H1 (cell line): Measurements from ENCODE around the gene ACVR2B. TPM values are rescaled to one million over a fixed set of nuclear protein-coding genes. Genes with fewer than 3 reads are reported as not detected.

Experiments used
- CTCF ChIA-PET: fragments of 300-600 bp; sonication (Branson Sonifier 250); formaldehyde crosslinking; loops from one replicate; lab custom pipeline; 2021; ENCODE audit not compliant: partially characterized antibody; lab: Charles Lee
- POLR2A ChIA-PET: fragments of 300-600 bp; sonication (Branson Sonifier 250); formaldehyde crosslinking; loops from one replicate; lab custom pipeline; 2021; ENCODE audit warnings: inconsistent platforms; ENCODE audit not compliant: partially characterized antibody; lab: Charles Lee
- DNase-seq, 2 experiments: peaks; one replicate each; pipeline versions ENCODE4 v3.0.0 to v3.0.0-alpha.2; 2010 to 2022; ENCODE audit warnings: low spot score in 2 of 2, low read depth in 1 of 2, mixed read lengths in 1 of 2
- FAIRE-seq: peaks from 2 replicates; lab custom pipeline; 2011; peaks lifted over from hg19 to GRCh38; lab: Jason Lieb, UNC
- H2AFZ ChIP-seq: 2 replicates; pipeline ENCODE4 v1.8.1; 2012; ENCODE audit warnings: low read length, inconsistent platforms
- H2AK5ac ChIP-seq: 2 replicates; pipeline ENCODE4 v1.6.1; 2013; ENCODE audit warnings: low read depth, low read length
- H2BK120ac ChIP-seq: replicated peaks from 2 replicates; pipeline ENCODE3; 2013; ENCODE audit warnings: low read depth, low read length, inconsistent platforms
- H2BK12ac ChIP-seq: 2 replicates; pipeline ENCODE4 v1.6.1; 2013; ENCODE audit warnings: low read depth, low read length
- H2BK15ac ChIP-seq: 2 replicates; pipeline ENCODE4 v1.6.1; 2013; ENCODE audit warnings: low read length
- H2BK20ac ChIP-seq: 2 replicates; pipeline ENCODE4 v1.6.1; 2013; ENCODE audit warnings: low read length
- H2BK5ac ChIP-seq: 2 replicates; pipeline ENCODE4 v1.6.1; 2013; ENCODE audit warnings: low read depth, low read length
- H3K14ac ChIP-seq: 2 replicates; pipeline ENCODE4 v1.6.1; 2013; ENCODE audit warnings: inconsistent platforms; ENCODE audit not compliant: insufficient read length
- H3K18ac ChIP-seq: 2 replicates; pipeline ENCODE4 v1.6.1; 2013; ENCODE audit warnings: low read length; ENCODE audit errors: extremely low read depth
- H3K23ac ChIP-seq: 2 replicates; pipeline ENCODE4 v1.6.1; 2013; ENCODE audit warnings: inconsistent platforms; ENCODE audit not compliant: insufficient read length
- H3K23me2 ChIP-seq: 2 replicates; pipeline ENCODE4 v1.6.1; 2013; ENCODE audit warnings: low read depth, low read length
- H3K27ac ChIP-seq: 2 replicates; pipeline ENCODE4 v1.6.1; 2011; ENCODE audit warnings: low read depth, low read length, inconsistent platforms
- H3K27me3 ChIP-seq, 4 experiments: replicated peaks in 1 of 4; 1 replicate in 1 of 4; 2 replicates in 3 of 4; pipeline versions ENCODE4 v1.6.1 to v1.8.1; 2011 to 2013; ENCODE audit warnings: low read length in 3 of 4, mild to moderate bottlenecking in 3 of 4, inconsistent platforms in 2 of 4, mixed read lengths in 2 of 4, moderate library complexity in 1 of 4; ENCODE audit not compliant: control insufficient read depth in 3 of 4, insufficient read depth in 3 of 4; ENCODE audit errors: extremely low read depth in 1 of 4
- H3K36me3 ChIP-seq, 4 experiments: 2 replicates each; pipeline versions ENCODE4 v1.6.1 to v1.8.1; 2011 to 2013; ENCODE audit warnings: mild to moderate bottlenecking in 4 of 4, low read length in 3 of 4, moderate library complexity in 2 of 4, control low read depth in 1 of 4, inconsistent platforms in 1 of 4; ENCODE audit not compliant: insufficient read depth in 4 of 4, control insufficient read depth in 2 of 4
- H3K4ac ChIP-seq: replicated peaks from 2 replicates; pipeline ENCODE3; 2013; ENCODE audit warnings: low read length, low read depth, mixed read lengths, inconsistent platforms; ENCODE audit not compliant: insufficient read length
- H3K4me1 ChIP-seq, 4 experiments: replicated peaks in 1 of 4; 1 replicate in 1 of 4; 2 replicates in 3 of 4; pipeline versions ENCODE4 v1.6.1 to v1.8.1; 2011 to 2013; ENCODE audit warnings: low read length in 3 of 4, inconsistent platforms in 2 of 4, mixed read lengths in 1 of 4; ENCODE audit not compliant: insufficient read depth in 4 of 4, control insufficient read depth in 3 of 4
- H3K4me2 ChIP-seq, 2 experiments: 2 replicates each; pipeline versions ENCODE4 v1.6.1 to v1.8.1; 2011 to 2013; ENCODE audit warnings: low read depth in 2 of 2, low read length in 2 of 2, control low read depth in 1 of 2, inconsistent platforms in 1 of 2, mild to moderate bottlenecking in 1 of 2; ENCODE audit not compliant: insufficient read depth in 1 of 2
- H3K4me3 ChIP-seq, 4 experiments: fragments of 200-600, 300-600 bp in 1 of 4; sonication (generic), shearing (Covaris generic), sonication (Bioruptor Twin) in 1 of 4; 2 replicates each; pipeline versions ENCODE4 v1.5.1 to v1.8.1; 2011 to 2016; ENCODE audit warnings: low read length in 4 of 4, low read depth in 3 of 4, control low read depth in 2 of 4, inconsistent platforms in 2 of 4, mild to moderate bottlenecking in 2 of 4, mixed read lengths in 1 of 4, moderate library complexity in 1 of 4; ENCODE audit not compliant: insufficient read depth in 2 of 4; ENCODE audit errors: extremely low read depth in 1 of 4
- H3K56ac ChIP-seq: replicated peaks from 2 replicates; pipeline ENCODE3; 2013; ENCODE audit warnings: low read depth, mild to moderate bottlenecking, mixed read lengths, low read length, inconsistent platforms; ENCODE audit not compliant: insufficient read length
- H3K79me1 ChIP-seq: 2 replicates; pipeline ENCODE4 v1.6.1; 2013; ENCODE audit warnings: low read depth, low read length, control low read depth
- H3K79me2 ChIP-seq, 2 experiments: 2 replicates each; pipeline versions ENCODE4 v1.6.1 to v1.8.1; 2012 to 2013; ENCODE audit warnings: low read length in 2 of 2, mild to moderate bottlenecking in 2 of 2, inconsistent platforms in 1 of 2; ENCODE audit not compliant: insufficient read depth in 2 of 2, control insufficient read depth in 1 of 2
- H3K9ac ChIP-seq, 4 experiments: replicated peaks in 1 of 4; 1 replicate in 1 of 4; 2 replicates in 3 of 4; pipeline versions ENCODE4 v1.6.1 to v1.8.1; 2011 to 2013; ENCODE audit warnings: low read depth in 3 of 4, low read length in 3 of 4, control low read depth in 2 of 4, mild to moderate bottlenecking in 2 of 4, moderate library complexity in 2 of 4, inconsistent platforms in 1 of 4; ENCODE audit errors: extremely low read depth in 1 of 4
- H3K9me3 ChIP-seq, 2 experiments: 2 replicates each; pipeline versions ENCODE4 v1.6.1 to v1.8.1; 2012 to 2013; ENCODE audit warnings: mild to moderate bottlenecking in 2 of 2, moderate library complexity in 2 of 2, control low read depth in 1 of 2, inconsistent platforms in 1 of 2, low read depth in 1 of 2, low read length in 1 of 2, mixed read lengths in 1 of 2; ENCODE audit not compliant: insufficient read depth in 2 of 2
- H4K20me1 ChIP-seq, 2 experiments: replicated peaks in 1 of 2; 2 replicates each; pipeline versions ENCODE3 to v1.8.1; 2011 to 2013; ENCODE audit warnings: inconsistent platforms in 2 of 2, low read length in 2 of 2, mild to moderate bottlenecking in 1 of 2; ENCODE audit not compliant: insufficient read depth in 2 of 2, control insufficient read depth in 1 of 2
- H4K5ac ChIP-seq: 2 replicates; pipeline ENCODE4 v1.6.1; 2013; ENCODE audit warnings: low read length, low read depth, mixed read lengths, inconsistent platforms; ENCODE audit not compliant: insufficient read length
- H4K8ac ChIP-seq: 2 replicates; pipeline ENCODE4 v1.8.0; 2013; ENCODE audit warnings: mild to moderate bottlenecking, moderate library complexity, low read length, inconsistent platforms; ENCODE audit not compliant: insufficient read depth; ENCODE audit errors: extremely low read depth
- H4K91ac ChIP-seq: replicated peaks from 2 replicates; pipeline ENCODE3; 2013; ENCODE audit warnings: low read length, mixed read lengths, inconsistent platforms; ENCODE audit not compliant: insufficient read length
- CTBP2 ChIP-seq: IDR thresholded peaks from 2 replicates; pipeline ENCODE4 v1.7.0; 2011; ENCODE audit warnings: borderline replicate concordance, mild to moderate bottlenecking, moderate library complexity, mixed read lengths, low read length; ENCODE audit not compliant: insufficient read depth, insufficient read length
- EGR1 ChIP-seq: IDR thresholded peaks from 2 replicates; pipeline ENCODE4 v1.6.1; 2011; ENCODE audit warnings: low read depth, low read length, borderline replicate concordance
- KDM4A ChIP-seq: IDR thresholded peaks from one replicate; pipeline ENCODE4 v1.7.1; 2012; ENCODE audit warnings: low read depth, mild to moderate bottlenecking, moderate library complexity, low read length, inconsistent platforms; ENCODE audit not compliant: severe bottlenecking
- POLR2AphosphoS5 ChIP-seq: IDR thresholded peaks from 2 replicates; pipeline ENCODE4 v1.6.1; 2011; ENCODE audit warnings: low read depth, low read length
- RAD21 ChIP-seq, 2 experiments: IDR thresholded peaks in 1 of 2; conservative IDR thresholded peaks in 1 of 2; 2 replicates each; pipeline ENCODE4 v1.6.1; 2011; ENCODE audit warnings: low read depth in 2 of 2, low read length in 2 of 2, improper control_type of control experiment in 1 of 2, inconsistent platforms in 1 of 2, mild to moderate bottlenecking in 1 of 2, moderate library complexity in 1 of 2
- SUZ12 ChIP-seq: fragments of 200-600 bp; sonication (generic); IDR thresholded peaks from 2 replicates; pipeline ENCODE4 v1.6.1; 2012; ENCODE audit warnings: mild to moderate bottlenecking, inconsistent platforms, low read length, moderate library complexity, mixed read lengths
- WGBS, 2 experiments: shearing (Covaris generic) in 1 of 2; methylation state at CpG; one replicate each; pipeline versions ENCODE4 v1.1.6 to v1.1.7; 2013 to 2015; ENCODE audit warnings: low lambda C conversion rate in 2 of 2, mixed read lengths in 2 of 2, inconsistent platforms in 1 of 2, low coverage in 1 of 2, missing lambda C conversion rate in 1 of 2; ENCODE audit not compliant: insufficient replicate concordance in 2 of 2, insufficient coverage in 1 of 2, insufficient read length in 1 of 2; ENCODE audit errors: extremely low coverage in 1 of 2, missing lambda C conversion rate in 1 of 2; 5-methylcytosine and 5-hydroxymethylcytosine counted together
- long read RNA-seq, 2 experiments: library from RNA in 1 of 2; library from capped mRNA in 1 of 2; stranded (forward); transcript quantifications; one replicate each; pipeline ENCODE4 v2.0.0, GENCODE V29; 2021; ENCODE audit warnings: inconsistent platforms in 1 of 2
- polyA minus RNA-seq, 3 experiments: library from RNA; depleted of rRNA, polyadenylated mRNA; stranded (reverse); fragments of >200 nt; gene quantifications; 1 replicate in 2 of 3; 2 replicates in 1 of 3; pipeline ENCODE4 v1.2.3, GENCODE V29; 2011
- polyA plus RNA-seq, 7 experiments: library from polyadenylated mRNA; depleted of rRNA in 3 of 7; stranded (reverse) in 5 of 7; unstranded in 2 of 7; fragments of >200 nt in 5 of 7; fragments of 200-250 nt in 2 of 7; gene quantifications; 1 replicate in 5 of 7; 2 replicates in 1 of 7; 4 replicates in 1 of 7; pipeline versions ENCODE4 v1.2.1 to v1.2.3, GENCODE V29; 2011 to 2013; ENCODE audit warnings: missing spikeins in 2 of 7, mixed read lengths in 2 of 7
- total RNA-seq: library from RNA; stranded (reverse); fragmentation: NEBNext Ultra II Directional; extraction: Animal tissue kit (Norgen Biotek cat#: 25700); gene quantifications from 2 replicates; pipeline ENCODE4 v1.2.1, GENCODE V29; 2021

Gene ACVR2B
- 99.9 and 109 TPM in 2 replicates for total RNA-seq
- 24.7 and 32.2 TPM in 2 replicates for polyA plus RNA-seq (2011; rRNA removed)
- polyA plus RNA-seq (2011; cell fraction: cytosol; rRNA removed), result 25.3 TPM
- 44.4 TPM for polyA plus RNA-seq (2011; cell fraction: nucleus; rRNA removed)
- polyA plus RNA-seq (2012, experiment 1 of 2), result 24.3 to 39.1 TPM (median 27.4 TPM) in 4 replicates
- 3.9 TPM for polyA plus RNA-seq (2012, experiment 2 of 2)
- 33.2 TPM for polyA plus RNA-seq (2013, experiment 1 of 2)
- polyA plus RNA-seq (2013, experiment 2 of 2), result 34.2 TPM
- polyA minus RNA-seq (2011; rRNA and poly(A)+ RNA removed), result 195 and 241 TPM in 2 replicates
- polyA minus RNA-seq (2011; cell fraction: cytosol; rRNA and poly(A)+ RNA removed), result 123 TPM
- 86.1 TPM for polyA minus RNA-seq (2011; cell fraction: nucleus; rRNA and poly(A)+ RNA removed)
- long read RNA-seq, experiment 1, full-length matches to known transcripts, result 1 of 45 reads
- long read RNA-seq, experiment 1, partial matches to known transcripts, result 0 of 45 reads
- long read RNA-seq, experiment 1, other reads (novel, unspliced or antisense), result 44 of 45 reads
- long read RNA-seq, experiment 2, full-length matches to known transcripts, result 3 of 13 reads
- long read RNA-seq, experiment 2, partial matches to known transcripts, result 0 of 13 reads
- long read RNA-seq, experiment 2, other reads (novel, unspliced or antisense), result 10 of 13 reads

GRCh38 chr3:38453075-38453912 is at the start of gene ACVR2B:
TSS of gene ACVR2B (plus strand) at chr3:38453890. CDS start at chr3:38454323, 433 bp downstream.
- Histone ChIP-seq H2BK20ac (no peak within 1 kb of the TSS), H4K20me1 (peaks cover 15 to 21% of the 10 kb centered on the region in 2 experiments), H3K4me1 (peaks cover 10 to 18% (median 13%) of the 10 kb centered on the region in 4 experiments), H3K9me3 (0 out of 4 replicates have a peak, but pooled peaks cover 0 to 5% of the 10 kb centered on the region in 2 experiments), H3K4me3 (peak within 1 kb of the TSS; percentile 82 to 99 (median 91)), H3K79me1 (peaks cover 9% of the 10 kb centered on the region), H2BK5ac (peak within 1 kb of the TSS; percentile 94), H3K14ac (peak within 1 kb of the TSS; percentile 89), H3K27me3 (no peaks in the 10 kb centered on the region), H4K8ac (peak within 1 kb of the TSS; percentile 99), H2AFZ (0 out of 2 replicates have a peak within 1 kb of the TSS, but pooled peaks have one; percentile 43), H3K36me3 (no peaks in the 10 kb centered on the region; a peak in 1 of 8 replicates), H2BK15ac (peak within 1 kb of the TSS; percentile 63; the same call in 1 of the 2 replicates), H3K4me2 (peak within 1 kb of the TSS; percentile 96 to 97), H3K23me2 (peaks cover 20% of the 10 kb centered on the region), H2BK12ac (peak within 1 kb of the TSS; percentile 93), H3K56ac (peak within 1 kb of the TSS; percentile 92), H3K9ac (peak within 1 kb of the TSS; percentile 97 to 99 (median 99)), H3K4ac (peak within 1 kb of the TSS; percentile 96), H3K23ac (no peak within 1 kb of the TSS), H4K5ac (peak within 1 kb of the TSS; percentile 24), H4K91ac (peak within 1 kb of the TSS; percentile 97), H3K79me2 (peaks cover 30 to 41% of the 10 kb centered on the region in 2 experiments), H2AK5ac (no peak within 1 kb of the TSS; the same call in none of the 2 replicates), H3K27ac (peak within 1 kb of the TSS; percentile 99), H2BK120ac (peak within 1 kb of the TSS; percentile 74), H3K18ac (peak within 1 kb of the TSS; percentile 72)
- ChIA-PET POLR2A (interaction anchor here (0.8 to 1.3 kb wide), 5 partner anchors 9 to 316 kb away, joined by 3 to 4 read pairs (median 4); partner anchors contain the start of genes ACAA1 and XYLB), CTCF (interaction anchor here (0.6 to 1.4 kb wide), 5 partner anchors 27 to 203 kb away, joined by 3 read pairs; no protein-coding TSS in a partner anchor)
- DNase-seq (peak; percentile 65 to 85), FAIRE-seq (peak; percentile 28)
- WGBS, 2 experiments, result 5% methylated on average over 25 of the region's 48 CpGs; no CpG with 5 or more reads in 1 of the 2 experiments
- TF ChIP-seq SUZ12, result no peak
- TF ChIP-seq CTBP2, result no peak
- TF ChIP-seq RAD21 (IDR thresholded peaks at IDR 0.05 in 1 of 2, conservative IDR thresholded peaks at IDR 0.05 in 1 of 2; ENCODE audit: low read depth in 2 of 2, low read length in 2 of 2), result 0 out of 4 replicates have a peak, but pooled peaks of 1 of the 2 experiments have one; percentile 1
- peak; percentile 37 for TF ChIP-seq KDM4A
- no peak for TF ChIP-seq EGR1
- TF ChIP-seq POLR2AphosphoS5, result 0 out of 2 replicates have a peak, but pooled peaks have one; percentile 78
